SK-N-MC (cell line): ENCODE measurements around the gene CALHM2.

Experiments used
- EZH2 ChIP-seq: fragments of 200-600 bp; sonication (generic); IDR thresholded peaks from one replicate; pipeline ENCODE4 v1.6.1; 2017; ENCODE audit warnings: antibody characterized with exemption
- POLR2AphosphoS5 ChIP-seq: IDR thresholded peaks from 2 replicates; pipeline ENCODE4 v1.6.1; 2012; ENCODE audit warnings: mild to moderate bottlenecking, low read depth, low read length, borderline replicate concordance

DNA sequence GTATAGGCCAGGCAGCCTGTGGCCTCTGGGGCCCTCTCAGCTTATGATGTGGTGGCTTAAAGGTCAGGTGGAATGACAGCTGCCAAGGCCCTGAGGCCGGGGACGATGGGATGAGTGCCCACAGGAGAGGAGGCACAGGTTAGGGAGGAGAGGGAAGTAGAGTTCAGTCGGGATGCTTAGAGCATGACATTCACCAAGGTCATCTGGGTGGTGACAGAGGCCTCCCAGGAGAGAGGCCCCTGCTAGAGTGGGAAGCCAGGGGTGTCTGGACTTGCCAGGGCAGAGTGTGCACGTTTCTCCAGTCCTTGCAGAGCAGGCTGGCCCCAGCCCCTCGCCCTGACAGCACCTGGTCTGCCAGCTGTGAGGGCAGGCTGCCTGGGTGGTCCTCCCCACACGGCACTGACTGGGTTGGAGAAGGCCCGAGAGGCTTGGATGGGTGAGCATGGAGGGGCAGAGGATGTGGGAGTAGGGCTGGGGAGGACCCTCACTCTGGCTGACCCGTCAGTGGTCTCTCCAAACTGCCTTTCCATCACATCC is 5.1 kb upstream of the CALHM2 start:
- TF ChIP-seq POLR2AphosphoS5 (no peak), EZH2 (no peak)
